Loucy (cell line): ENCODE results near the gene TOM1L2.
A peak's percentile ranks its signal among the peaks of the same experiment; 100 is the strongest.

Experiments used
- H2AFZ ChIP-seq: fragments of 200-600 bp; sonication (generic); 2 replicates; pipeline ENCODE4 v1.6.0; 2016; ENCODE audit warnings: antibody characterized with exemption, mild to moderate bottlenecking, low read length, moderate library complexity
- H3F3A ChIP-seq: fragments of 200-600 bp; 2 replicates; pipeline ENCODE4 v1.6.0; 2016; ENCODE audit warnings: antibody characterized with exemption, low read depth, mild to moderate bottlenecking
- H3K27me3 ChIP-seq: fragments of 200-600 bp; sonication (generic); 2 replicates; pipeline ENCODE4 v1.6.1; 2014; ENCODE audit warnings: low read length, mild to moderate bottlenecking; ENCODE audit not compliant: insufficient read depth, poor library complexity, severe bottlenecking
- H3K36me3 ChIP-seq: fragments of 200-600 bp; sonication (generic); 2 replicates; pipeline ENCODE4 v1.6.1; 2016; ENCODE audit warnings: low read length; ENCODE audit not compliant: insufficient read depth
- H3K4me1 ChIP-seq: fragments of 200-600 bp; sonication (generic); 2 replicates; pipeline ENCODE4 v1.5.1; 2014; ENCODE audit warnings: low read length, mild to moderate bottlenecking; ENCODE audit not compliant: insufficient read depth, poor library complexity, severe bottlenecking
- H3K4me2 ChIP-seq: fragments of 200-600 bp; sonication (generic); 2 replicates; pipeline ENCODE4 v1.6.0; 2014; ENCODE audit warnings: antibody characterized with exemption, low read length, low read depth, mild to moderate bottlenecking; ENCODE audit not compliant: poor library complexity, severe bottlenecking
- H3K4me3 ChIP-seq: fragments of 200-600 bp; sonication (generic); 2 replicates; pipeline ENCODE4 v1.5.1; 2014; ENCODE audit warnings: low read length, mild to moderate bottlenecking, mixed read lengths; ENCODE audit not compliant: poor library complexity, severe bottlenecking
- H3K79me2 ChIP-seq: fragments of 200-600 bp; sonication (generic); 2 replicates; pipeline ENCODE4 v1.6.1; 2014; ENCODE audit warnings: low read length; ENCODE audit not compliant: insufficient read depth
- H3K9ac ChIP-seq: fragments of 200-600 bp; sonication (generic); 2 replicates; pipeline ENCODE4 v1.6.0; 2014; ENCODE audit warnings: mild to moderate bottlenecking, low read depth, low read length, moderate library complexity; ENCODE audit not compliant: poor library complexity, severe bottlenecking
- H3K9me2 ChIP-seq: fragments of 200-600 bp; sonication (generic); replicated peaks from 2 replicates; pipeline ENCODE4 v1.6.1; 2016; ENCODE audit warnings: low read depth, low read length, mixed read lengths
- H3K9me3 ChIP-seq: fragments of 200-600 bp; sonication (generic); 2 replicates; pipeline ENCODE4 v1.6.1; 2014; ENCODE audit warnings: mild to moderate bottlenecking, antibody characterized with exemption, low read length, low read depth; ENCODE audit not compliant: insufficient read depth
- H4K20me1 ChIP-seq: fragments of 200-600 bp; sonication (generic); 2 replicates; pipeline ENCODE4 v1.6.0; 2014; ENCODE audit warnings: antibody characterized with exemption, low read length, mild to moderate bottlenecking; ENCODE audit not compliant: insufficient read depth, poor library complexity, severe bottlenecking
- EZH2phosphoT487 ChIP-seq: fragments of 200-600 bp; IDR thresholded peaks from 2 replicates; pipeline ENCODE4 v1.6.1; 2018; ENCODE audit warnings: antibody characterized with exemption, mild to moderate bottlenecking, moderate library complexity, borderline replicate concordance
- TF ChIP-seq, protein P1 (sequence below): fragments of 200-600 bp; sonication (generic); conservative IDR thresholded peaks from 2 replicates; pipeline ENCODE4 v1.5.1; 2014; ENCODE audit warnings: mild to moderate bottlenecking, antibody characterized with exemption, low read length

Gene TOM1L2

DNA sequence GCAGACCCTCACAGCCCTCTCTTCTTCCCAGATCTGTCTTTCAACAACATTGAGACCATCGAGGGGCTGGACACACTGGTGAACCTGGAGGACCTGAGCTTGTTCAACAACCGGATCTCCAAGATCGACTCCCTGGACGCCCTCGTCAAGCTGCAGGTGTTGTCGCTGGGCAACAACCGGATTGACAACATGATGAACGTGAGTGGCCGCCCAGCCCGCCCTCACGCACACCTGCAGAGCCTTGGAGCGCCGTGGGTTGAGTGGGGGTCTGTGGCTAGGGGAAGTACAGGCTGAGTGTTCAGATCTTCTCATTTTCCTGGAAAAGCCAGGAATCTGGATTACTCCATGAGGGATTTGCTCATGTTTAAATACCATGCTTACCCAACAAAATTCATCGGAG is 15.7 kb upstream of the TOM1L2 start:
- H3K9me3 ChIP-seq = no peaks in the 10 kb centered on the region
- no peak overlapping the region for H2AFZ ChIP-seq
- H3K4me1 ChIP-seq = no peaks in the 10 kb centered on the region
- H3K4me3 ChIP-seq = no peak overlapping the region
- no peaks in the 10 kb centered on the region for H3K36me3 ChIP-seq
- no peaks in the 10 kb centered on the region for H3K9me2 ChIP-seq
- H3F3A ChIP-seq = no peaks in the 10 kb centered on the region
- no peak overlapping the region for H3K9ac ChIP-seq
- no peaks in the 10 kb centered on the region for H3K27me3 ChIP-seq
- no peaks in the 10 kb centered on the region for H4K20me1 ChIP-seq
- H3K79me2 ChIP-seq = no peaks in the 10 kb centered on the region
- H3K4me2 ChIP-seq = no peak overlapping the region
- TF ChIP-seq, protein P1, sequence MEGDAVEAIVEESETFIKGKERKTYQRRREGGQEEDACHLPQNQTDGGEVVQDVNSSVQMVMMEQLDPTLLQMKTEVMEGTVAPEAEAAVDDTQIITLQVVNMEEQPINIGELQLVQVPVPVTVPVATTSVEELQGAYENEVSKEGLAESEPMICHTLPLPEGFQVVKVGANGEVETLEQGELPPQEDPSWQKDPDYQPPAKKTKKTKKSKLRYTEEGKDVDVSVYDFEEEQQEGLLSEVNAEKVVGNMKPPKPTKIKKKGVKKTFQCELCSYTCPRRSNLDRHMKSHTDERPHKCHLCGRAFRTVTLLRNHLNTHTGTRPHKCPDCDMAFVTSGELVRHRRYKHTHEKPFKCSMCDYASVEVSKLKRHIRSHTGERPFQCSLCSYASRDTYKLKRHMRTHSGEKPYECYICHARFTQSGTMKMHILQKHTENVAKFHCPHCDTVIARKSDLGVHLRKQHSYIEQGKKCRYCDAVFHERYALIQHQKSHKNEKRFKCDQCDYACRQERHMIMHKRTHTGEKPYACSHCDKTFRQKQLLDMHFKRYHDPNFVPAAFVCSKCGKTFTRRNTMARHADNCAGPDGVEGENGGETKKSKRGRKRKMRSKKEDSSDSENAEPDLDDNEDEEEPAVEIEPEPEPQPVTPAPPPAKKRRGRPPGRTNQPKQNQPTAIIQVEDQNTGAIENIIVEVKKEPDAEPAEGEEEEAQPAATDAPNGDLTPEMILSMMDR = no peak
- TF ChIP-seq EZH2phosphoT487 = no peak

DNA sequence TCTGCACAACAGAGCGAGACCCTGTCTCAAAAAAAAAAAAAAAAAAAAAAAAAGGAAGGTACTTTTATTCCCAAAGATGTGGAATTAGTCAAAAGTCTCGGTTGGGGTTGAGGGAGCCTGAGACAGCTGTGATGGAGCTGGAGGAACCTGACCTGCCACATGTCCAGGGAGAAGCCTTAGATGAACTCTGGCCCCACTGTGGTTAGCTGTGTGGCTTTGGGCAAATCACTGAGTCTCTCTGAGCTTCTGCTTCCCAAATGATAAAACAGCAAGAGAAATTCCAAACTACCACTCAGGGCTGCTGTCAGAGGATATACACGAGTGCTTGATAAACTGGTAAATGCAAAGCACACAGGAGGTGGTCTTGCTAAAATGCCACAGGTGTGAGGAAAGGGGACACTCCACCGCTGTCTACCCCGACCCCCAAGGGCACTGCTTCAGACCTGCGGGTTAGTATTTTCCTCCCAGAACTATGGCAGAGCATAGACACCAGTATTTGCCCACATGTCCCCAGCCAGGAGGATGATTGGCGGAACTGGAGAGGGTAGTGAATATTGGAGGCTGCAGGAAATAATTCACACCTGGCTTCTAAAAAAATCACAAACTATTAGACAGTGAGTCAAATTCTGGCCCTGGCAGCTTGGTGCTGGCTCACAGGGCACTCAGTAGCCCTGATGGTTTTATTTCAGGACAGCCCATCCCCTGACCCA is 15.1 kb upstream of the TOM1L2 start:
- Histone ChIP-seq H3K27me3 (no peaks in the 10 kb centered on the region), H3K9ac (no peak overlapping the region), H3K79me2 (no peaks in the 10 kb centered on the region), H3K4me1 (no peaks in the 10 kb centered on the region), H3K9me2 (no peaks in the 10 kb centered on the region), H3K9me3 (no peaks in the 10 kb centered on the region), H3F3A (no peaks in the 10 kb centered on the region), H3K36me3 (no peaks in the 10 kb centered on the region), H2AFZ (no peak overlapping the region), H3K4me2 (no peak overlapping the region), H3K4me3 (no peak overlapping the region), H4K20me1 (no peaks in the 10 kb centered on the region)
- TF ChIP-seq, protein P1 = no peak
- TF ChIP-seq EZH2phosphoT487 = no peak

DNA sequence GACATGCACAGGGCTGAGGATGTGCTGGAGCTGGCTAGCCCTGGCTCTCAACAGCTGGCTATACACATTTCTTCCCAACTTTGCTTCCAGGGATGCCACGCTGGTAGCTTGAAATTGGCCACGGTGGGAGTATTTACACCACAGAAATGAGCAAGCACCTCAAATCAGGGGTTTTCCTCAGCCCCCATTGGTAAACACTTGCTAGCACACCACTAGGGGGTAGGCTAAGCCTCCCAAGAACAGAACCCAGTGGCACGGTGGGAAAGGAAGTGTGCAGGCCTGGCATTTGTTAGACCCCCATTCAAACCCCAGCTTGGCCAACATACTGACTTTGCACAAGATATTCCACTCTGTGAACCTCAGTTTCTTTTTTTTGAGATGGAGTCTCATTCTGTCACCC is 13.4 kb upstream of the TOM1L2 start:
- TF ChIP-seq, protein P1 = peak; percentile 59
- no peak for TF ChIP-seq EZH2phosphoT487
- H3F3A ChIP-seq = no peaks in the 10 kb centered on the region
- H3K9ac ChIP-seq = no peak overlapping the region
- H3K79me2 ChIP-seq = no peaks in the 10 kb centered on the region
- H2AFZ ChIP-seq = no peak overlapping the region
- no peak overlapping the region for H3K4me3 ChIP-seq
- no peaks in the 10 kb centered on the region for H3K9me2 ChIP-seq
- no peak overlapping the region for H3K4me2 ChIP-seq
- no peaks in the 10 kb centered on the region for H4K20me1 ChIP-seq
- H3K36me3 ChIP-seq = no peaks in the 10 kb centered on the region
- H3K27me3 ChIP-seq = no peaks in the 10 kb centered on the region
- no peaks in the 10 kb centered on the region for H3K9me3 ChIP-seq
- no peaks in the 10 kb centered on the region for H3K4me1 ChIP-seq
